ENCODE measurements around the gene HCST.
A peak's percentile ranks its signal among the peaks of the same experiment; 100 is the strongest.
"Not testable (repeated sequence)": the region's sequence is repeated elsewhere in the genome, so short reads cannot be mapped to it uniquely, and the experiment has no call there.

The HCST gene

DNA sequence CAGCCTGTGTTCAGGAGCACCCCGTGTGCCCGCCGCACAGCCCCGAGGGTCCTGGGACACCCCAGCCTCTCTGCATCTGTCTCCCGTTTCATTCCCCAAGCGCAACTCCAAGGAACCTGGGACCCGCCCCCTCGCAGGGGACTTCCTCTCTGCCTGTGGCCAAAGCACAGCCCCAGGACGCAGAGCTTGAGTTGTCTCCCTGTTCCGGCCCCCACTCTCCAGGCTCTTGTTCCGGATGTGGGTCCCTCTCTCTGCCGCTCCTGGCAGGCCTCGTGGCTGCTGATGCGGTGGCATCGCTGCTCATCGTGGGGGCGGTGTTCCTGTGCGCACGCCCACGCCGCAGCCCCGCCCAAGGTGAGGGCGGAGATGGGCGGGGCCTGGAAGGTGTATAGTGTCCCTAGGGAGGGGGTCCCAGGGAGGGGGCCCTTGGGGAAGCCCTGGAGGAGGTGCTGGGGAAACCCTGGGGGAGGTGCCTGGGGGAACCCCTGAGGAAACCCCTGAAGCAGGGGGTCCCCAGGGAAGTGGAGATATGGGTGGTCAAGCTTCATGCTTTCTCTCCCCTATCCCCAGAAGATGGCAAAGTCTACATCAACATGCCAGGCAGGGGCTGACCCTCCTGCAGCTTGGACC, 1.3 kb downstream of the HCST start:
- DNase-seq (ENCODE audit: extremely low read depth in 1 of 2, low read depth in 1 of 2), result peak; percentile 78 to 85

DNA sequence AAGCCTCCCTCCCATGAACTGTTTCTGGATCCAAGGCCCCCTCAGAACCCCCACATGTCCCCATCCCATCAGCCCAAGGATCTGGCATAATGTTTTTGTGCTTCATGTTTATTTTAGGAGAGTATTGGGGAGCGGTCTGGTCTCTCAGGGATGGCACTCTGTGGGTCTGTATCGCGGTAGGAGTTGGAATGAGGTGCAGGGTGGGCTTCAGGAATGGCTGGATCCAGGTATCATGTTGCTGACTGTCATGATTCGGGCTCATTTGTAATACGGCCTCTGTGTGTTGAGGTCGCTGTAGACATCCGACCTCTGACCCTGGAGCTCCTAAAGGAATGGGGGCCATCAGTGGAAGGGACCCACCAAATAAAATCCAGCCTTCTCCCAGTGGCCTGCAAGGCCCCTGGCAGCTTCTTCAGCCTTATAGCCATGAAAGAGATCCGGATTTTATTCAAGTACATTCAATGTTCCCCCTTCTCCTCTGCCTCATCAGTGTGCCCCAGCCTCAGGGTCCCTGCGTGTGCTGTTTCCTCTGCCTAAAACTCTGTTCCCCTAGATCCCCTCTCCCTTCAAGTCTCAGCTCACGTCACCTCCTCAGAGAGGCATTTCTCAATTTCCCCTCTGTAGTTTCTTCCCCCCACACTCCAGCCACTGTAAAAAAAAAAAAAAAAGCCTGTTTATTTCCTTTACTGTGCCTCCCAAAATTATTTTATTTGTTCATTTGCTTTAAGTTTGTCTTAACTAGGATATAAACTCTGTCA, 2.2 kb downstream of the HCST start:
- DNase-seq (ENCODE audit: extremely low read depth in 1 of 2, low read depth in 1 of 2), result no peak

DNA sequence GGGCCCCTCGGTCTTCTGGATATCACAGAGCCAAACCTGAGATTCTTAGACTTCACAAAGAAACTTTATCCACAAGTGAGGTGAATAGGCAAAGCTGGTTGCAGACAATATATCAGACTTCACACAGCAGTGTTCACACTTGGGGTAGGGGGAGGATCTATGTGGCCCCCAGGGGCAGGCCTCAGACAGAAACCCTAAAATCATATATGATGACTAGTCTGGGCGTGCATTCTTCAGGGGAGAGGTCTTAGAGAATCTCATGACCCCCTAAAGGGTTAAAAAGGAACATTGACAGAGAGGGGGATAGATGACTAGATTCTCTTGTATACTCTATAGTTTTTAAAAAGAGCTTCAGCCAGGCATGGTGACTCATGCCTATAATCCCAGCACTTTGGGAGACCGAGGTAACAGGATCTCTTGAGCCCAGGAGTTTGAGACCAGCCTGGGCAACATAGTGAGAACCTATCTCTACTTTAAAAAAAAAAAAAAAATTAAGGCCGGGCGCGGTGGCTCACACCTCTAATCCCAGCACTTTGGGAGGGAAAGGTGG, 2.9 kb downstream of the HCST start:
- DNase-seq (ENCODE audit: extremely low read depth in 1 of 2, low read depth in 1 of 2), result no peak

DNA sequence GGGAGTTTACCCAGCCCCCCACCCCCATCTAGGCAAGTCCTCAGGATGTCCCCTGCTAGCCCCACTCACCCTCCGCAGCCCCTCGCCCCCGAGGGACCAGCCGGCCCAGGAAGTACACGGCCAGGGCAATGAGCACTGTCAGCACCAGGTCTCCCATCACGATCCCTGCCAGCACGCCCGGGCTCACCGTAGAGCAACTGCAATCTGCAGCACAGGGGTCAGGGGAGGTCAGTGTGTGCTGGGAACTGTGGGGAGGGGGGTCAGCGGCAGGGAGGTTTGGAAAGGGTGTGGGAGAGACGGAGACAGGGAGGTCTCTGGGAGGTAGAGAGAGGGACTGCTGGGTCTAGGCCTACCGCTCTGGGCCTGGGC, 5.0 kb downstream of the HCST start:
- DNase-seq (ENCODE audit: extremely low read depth in 1 of 2, low read depth in 1 of 2), result no peak

DNA sequence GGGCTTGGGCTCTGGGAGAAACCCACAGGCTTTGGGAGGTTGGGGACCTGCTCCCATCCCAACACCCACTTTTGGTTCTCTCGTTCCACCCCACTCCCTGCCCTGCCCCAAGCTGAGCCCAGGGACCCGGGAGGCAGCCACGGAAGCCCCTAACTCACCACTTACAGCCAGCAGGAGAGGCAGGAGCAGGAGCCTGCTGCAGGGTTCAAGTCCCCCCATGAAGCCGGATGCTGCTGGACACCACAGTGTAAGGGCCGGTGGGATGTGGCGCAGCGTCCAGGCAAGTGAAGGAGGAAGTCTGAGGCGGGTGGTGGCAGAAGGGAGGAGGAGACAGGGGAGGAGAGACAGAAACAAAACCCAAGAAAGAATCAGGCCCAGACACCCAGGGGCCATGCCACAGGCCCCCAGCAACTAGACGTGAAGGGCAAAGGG, 5.7 kb downstream of the HCST start, which contains the start of gene TYROBP:
Gene TYROBP (minus strand): TSS at position 286 of the 432 bp plus-strand sequence. CDS start 67 bp downstream, at position 219.
- DNase-seq (ENCODE audit: extremely low read depth in 1 of 2, low read depth in 1 of 2), result no peak

DNA sequence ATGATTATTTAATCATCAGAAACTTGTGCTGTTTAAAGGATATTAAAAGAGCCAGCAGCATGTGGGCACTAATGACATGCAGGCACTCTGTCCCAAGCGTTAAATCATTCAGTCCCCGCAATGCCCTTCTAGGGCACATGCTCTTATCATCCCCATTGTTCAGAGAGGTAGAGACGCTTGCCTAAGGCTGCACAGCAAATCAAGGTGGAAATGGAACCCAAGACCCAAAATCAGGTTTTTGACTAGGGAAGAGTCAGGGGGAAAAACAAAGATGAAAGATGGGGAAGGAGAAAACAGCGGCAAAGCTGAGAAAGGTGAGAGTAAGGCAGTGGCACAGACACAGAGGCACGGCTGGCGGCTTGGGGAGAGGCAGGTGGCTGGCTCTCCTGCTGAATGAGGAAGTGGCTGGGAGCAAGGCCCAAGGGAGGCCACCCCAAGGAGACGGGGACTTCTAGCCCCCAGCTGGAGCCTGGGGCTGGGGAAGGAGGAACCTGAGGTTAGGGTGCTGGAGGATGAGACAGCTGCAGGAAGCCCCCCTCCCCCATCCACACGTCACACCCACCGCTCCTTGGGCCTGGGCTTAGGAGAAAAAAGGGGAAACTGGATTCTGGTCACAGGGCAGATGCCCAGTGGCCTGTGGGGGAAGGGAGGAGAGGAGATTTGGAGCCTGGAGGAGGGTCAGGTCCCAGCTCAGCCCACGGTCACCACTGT, 6.8 kb downstream of the HCST start:
- DNase-seq (ENCODE audit: extremely low read depth in 1 of 2, low read depth in 1 of 2), result no peak

DNA sequence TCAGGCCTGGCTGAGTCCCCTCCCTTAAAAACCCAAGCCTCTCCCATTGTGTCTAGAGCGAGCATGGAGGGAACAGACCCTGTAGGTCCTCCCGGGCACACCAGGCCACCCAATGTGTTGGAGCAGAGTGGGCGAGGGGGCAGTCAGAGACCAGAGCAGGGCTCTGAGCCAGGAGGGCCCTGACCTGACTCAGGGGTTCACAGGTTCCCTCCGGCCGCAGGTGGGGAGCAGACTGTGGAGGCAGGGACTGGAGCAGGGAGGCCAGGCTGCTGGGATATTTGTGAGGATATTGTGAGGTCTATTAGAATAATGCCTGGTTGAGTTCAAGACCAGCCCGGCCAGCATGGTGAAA, 7.3 kb downstream of the HCST start:
- DNase-seq (ENCODE audit: extremely low read depth in 1 of 2, low read depth in 1 of 2), result no peak

DNA sequence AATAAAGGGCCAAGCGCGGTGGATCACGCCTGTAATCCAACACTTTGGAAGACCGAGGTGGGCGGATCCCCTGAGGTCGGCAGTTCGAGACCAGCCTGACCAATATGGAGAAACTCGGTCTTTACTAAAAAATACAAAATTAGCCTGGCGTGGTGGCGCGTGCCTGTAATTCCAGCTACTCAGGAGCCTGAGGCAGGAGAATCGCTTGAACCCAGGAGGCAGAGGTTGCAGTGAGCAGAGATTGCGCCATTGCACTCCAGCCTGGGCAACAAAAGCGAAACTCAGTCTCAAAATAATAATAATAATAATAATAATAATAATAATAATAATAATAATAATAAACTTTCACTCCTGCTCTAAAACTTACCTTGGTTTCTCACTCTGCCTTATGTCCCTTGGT, 8.0 kb downstream of the HCST start:
- not testable (repeated sequence) for DNase-seq (ENCODE audit: extremely low read depth in 1 of 2, low read depth in 1 of 2)

DNA sequence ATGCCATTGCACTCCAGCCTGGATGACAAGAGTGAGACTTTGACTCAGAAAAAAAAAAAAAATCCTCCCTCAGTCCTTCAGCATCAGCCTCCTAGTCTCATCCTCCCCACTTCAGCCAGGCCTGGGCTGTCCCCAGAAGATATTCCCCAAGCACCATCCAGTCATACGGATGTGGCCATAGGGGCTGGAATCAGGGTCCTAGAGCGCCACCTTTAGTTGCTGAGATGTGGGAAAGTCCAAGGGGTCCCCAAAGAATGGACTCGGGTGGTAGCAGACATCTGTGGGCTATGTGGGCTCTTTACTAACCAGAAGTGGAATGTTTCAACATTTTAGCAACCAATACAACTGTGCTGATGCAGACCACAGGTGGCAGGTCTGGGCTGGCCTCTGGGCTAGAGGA, 8.8 kb downstream of the HCST start:
- DNase-seq (ENCODE audit: extremely low read depth in 1 of 2, low read depth in 1 of 2), result no peak

DNA sequence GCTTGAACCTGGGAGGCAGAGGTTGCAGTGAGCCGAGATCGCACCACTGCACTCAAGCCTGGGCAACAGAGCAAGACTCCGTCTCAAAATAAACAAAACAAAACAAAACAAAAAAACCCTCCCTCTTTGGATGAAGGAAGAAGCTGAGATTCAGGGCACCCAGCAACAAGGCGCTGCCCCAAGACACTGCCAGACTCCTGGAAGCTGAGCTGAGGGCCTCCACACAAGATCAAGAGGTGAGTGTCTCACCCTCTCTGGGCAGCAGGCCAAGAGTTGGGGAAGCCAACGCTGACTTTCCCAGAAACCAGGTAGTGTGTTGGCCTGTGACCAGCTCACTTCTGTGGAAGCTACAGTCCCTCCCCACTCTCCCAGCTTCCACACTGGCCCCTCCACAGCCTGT, 9.5 kb downstream of the HCST start:
- no peak for DNase-seq (ENCODE audit: extremely low read depth in 1 of 2, low read depth in 1 of 2)

DNA sequence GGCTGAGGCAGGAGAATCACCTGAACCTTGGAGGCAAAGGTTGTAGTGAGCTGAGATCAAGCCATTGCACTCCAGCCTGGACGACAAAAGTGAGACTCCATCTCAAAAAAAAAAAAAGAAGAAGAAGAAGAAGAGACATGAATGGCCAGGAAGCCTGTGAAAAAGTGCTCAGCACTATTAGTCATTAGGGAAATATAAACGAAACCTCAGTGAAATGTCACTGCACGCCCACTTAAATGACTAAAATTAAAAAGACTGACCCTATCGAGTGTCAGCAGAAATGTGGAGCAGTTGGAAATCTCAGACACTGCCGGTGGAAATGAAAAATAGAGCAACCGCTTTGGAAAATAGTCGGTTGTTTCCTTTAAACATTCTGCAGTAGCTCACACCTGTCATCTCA, 11.3 kb downstream of the HCST start:
- DNase-seq (ENCODE audit: extremely low read depth in 1 of 2, low read depth in 1 of 2), result no peak

DNA sequence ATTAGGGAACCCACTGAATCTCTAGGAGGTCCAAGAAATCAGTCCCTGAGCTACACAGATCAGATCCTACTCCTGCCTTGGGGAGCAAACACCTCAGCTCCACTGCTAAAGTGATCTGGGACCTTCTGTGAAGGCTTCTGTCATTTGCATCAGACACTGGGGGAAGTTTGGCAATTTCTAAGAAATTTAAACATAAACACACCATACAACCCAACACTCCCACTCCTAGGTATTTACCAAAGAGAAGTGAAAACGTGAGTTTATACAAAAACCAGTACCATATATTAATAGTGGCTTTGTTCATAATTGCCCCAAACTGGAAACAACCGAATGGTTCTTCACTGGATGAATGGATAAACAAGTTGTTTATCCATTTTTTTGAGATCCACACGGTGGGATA, 13.1 kb downstream of the HCST start:
- DNase-seq (ENCODE audit: extremely low read depth in 1 of 2, low read depth in 1 of 2), result no peak

DNA sequence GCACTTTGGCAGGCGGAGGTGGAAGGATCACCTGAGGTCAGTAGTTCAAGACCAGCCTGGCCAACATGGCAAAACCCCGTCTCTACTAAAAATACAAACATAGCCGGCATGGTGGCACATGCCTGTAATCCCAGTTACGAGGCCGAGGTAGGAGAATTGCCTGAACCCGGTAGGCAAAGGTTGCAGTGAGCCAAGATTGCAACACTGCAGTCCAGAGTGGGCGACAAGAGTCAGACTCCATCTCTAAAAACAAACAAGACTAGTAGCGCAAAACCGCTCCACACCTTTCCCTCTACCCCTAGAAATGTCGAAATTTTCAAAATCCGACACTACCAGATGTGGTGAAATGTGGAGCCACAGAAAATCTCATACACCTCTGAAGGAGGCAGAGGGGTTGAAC, 17.0 kb downstream of the HCST start:
- DNase-seq (ENCODE audit: extremely low read depth in 1 of 2, low read depth in 1 of 2), result no peak

DNA sequence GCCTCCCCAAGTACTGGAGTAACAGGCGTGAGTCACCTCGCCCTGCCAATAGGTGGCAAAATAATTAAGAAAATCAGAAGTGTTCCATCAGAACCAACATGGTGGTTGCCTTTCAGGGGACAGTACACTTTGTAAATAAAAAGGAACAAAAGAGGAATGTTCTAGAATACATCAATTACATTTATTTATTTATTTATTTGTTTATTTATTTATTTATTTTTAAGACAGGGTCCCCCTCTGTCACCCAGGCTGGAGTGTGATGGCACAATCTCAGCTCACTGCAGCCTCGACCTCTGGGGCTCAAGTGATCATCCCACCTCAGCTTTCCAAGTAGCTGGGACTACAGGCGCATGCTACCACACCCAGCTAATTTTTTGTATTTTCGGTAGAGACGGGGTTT, 18.7 kb downstream of the HCST start:
- DNase-seq (ENCODE audit: extremely low read depth in 1 of 2, low read depth in 1 of 2), result no peak

DNA sequence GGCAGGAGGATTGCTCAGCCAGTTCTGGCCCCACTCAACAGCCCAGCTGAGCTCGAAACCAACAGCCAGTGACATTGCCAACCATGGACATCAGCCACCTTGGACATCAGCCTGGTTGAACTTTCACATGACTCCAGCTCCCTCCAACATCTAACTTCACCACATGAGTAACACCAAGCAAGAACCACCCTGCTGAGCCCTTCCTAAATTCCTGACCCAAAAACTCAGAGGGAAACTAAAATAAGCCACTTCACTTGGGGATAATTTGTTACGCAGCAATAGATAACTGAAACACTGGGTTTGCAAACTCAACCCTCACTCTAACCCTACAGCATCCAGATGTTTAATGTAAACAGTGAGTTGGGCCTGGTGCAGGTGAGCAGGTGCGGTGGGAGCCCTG, 23.2 kb downstream of the HCST start:
- no peak for DNase-seq (ENCODE audit: extremely low read depth in 1 of 2, low read depth in 1 of 2)

DNA sequence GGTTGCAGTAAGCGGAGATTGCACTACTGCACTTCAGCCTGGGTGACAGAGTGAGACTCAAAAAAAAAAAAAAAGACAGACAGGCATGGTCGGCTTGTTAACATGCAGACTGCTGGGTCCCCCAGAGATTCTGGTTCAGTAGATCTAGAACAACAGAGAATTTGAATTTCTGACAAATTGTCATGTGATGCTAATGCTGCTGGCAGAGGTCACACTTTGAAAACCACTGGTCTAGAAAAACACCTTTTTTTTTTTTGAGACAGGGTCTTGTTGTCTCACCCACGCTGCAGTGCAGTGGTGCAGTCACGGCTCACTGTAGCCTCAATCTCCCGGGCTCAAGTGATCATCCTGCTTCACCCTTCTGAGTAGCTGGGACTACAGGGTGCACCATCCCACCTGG, 26.2 kb downstream of the HCST start:
- no peak for DNase-seq (ENCODE audit: extremely low read depth in 1 of 2, low read depth in 1 of 2)

DNA sequence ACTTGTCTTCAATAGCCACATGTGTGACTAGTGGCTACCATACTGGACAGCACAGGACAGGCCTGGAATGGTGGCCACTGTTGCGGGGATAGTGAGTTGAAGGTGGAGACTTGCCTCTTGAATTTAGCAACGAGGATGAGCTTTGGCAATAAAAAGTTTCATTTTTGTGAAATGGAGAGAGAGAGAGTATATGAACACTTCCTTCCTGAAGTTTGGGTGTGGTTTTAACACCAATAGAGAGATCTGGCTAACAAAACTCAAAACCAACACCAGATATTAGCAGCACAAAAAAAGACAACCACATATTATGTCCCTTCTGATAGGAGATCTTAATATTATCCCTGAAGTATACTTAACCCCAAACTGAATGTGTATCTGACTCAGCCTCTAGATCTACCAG, 27.5 kb downstream of the HCST start:
- DNase-seq (ENCODE audit: extremely low read depth in 1 of 2, low read depth in 1 of 2), result no peak

DNA sequence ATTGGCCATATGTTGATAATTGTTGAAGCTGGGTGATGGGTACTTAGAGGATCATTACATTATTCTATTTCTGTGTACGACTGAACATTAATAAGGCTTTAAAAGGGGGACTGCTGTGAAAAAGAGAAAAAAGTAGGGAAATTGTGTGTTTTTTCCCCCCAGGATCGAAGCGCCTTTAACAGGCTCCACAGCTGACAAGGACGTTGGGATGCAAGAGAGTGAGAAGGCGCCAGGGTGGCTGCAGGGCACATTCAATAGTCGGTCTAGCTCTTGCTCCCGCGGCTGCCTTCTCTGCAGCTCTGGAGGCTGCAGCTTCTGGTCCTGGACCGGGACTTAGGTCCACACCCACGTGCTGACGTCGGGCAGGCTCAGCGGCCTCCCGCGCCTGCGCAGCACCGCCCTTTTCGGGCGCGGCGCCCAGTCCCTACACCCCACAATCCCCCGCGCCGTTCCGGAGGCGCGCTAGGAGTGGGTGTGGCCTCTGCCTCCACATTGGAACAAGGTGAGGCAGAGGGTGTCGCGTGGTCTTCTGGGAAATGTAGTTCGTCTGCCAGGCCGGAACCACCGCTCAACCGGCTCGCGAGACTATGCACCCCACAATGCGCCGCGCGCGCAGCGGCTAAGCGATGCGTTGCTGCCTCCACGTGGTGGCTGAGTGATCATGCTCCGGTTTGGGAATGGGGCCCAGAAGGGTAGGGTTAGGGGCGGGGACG, 29.0 kb downstream of the HCST start:
- DNase-seq (ENCODE audit: extremely low read depth in 1 of 2, low read depth in 1 of 2), result peak; percentile 96 to 99

DNA sequence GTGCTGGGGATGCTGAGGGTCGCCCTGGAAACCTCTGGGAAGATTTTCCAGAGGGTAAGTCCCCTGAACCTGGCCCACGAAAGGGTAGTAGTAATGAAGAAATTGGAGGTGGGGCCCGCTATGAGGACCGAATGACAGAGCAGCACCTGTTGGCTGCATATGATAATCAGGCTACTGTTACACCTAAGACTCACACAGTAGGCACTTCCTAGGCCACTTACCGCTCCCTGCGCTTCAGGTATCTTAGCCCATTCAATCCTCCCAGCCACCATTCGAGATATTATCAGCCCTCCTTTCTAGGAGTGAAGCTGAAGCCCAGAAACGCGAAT, 29.5 kb downstream of the HCST start:
- no peak for DNase-seq (ENCODE audit: extremely low read depth in 1 of 2, low read depth in 1 of 2)

DNA sequence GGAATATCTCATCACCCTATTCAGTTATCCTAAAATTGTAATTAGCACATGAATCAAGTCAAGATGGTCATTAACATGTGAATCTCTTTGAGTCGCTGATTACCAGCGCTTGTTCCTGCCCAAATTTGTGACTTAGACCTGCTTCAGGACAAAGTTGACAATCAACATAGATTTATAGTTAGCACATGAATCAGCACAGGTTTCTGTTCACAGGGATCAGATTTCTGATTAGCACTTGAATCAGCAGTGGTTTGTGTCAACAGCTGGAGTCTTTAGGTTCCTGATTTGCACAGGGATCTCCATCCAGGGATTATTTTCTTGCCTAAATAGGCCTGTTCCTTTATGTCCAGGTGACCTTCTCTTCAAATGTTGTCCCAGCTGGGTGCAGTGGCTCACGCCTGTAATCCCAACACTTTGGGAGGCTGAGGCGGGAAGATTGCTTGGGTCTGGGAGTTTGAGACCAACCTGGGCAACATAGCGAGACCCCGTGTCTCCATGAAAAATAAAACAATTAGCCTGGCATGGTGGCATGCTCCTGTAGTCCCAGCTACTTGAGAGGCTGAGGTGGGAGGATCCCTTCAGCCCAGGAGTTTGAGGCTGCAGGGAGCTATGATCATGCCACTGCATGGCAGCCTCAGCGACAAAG, 30.1 kb downstream of the HCST start:
- no peak for DNase-seq (ENCODE audit: extremely low read depth in 1 of 2, low read depth in 1 of 2)
